Liver (tissue), 9 donors: Measurements from ENCODE around the gene PXMP4. TPM values are rescaled to one million over a fixed set of nuclear protein-coding genes. Genes with fewer than 3 reads are reported as not detected.

ENCODE experiments used
- DNase-seq: peaks from one replicate; pipeline ENCODE4 v3.0.0-alpha.2; 2017; ENCODE audit warnings: low spot score
- H3K27ac ChIP-seq, 2 donors: one replicate each; pipeline ENCODE4 v1.7.0; 2013; ENCODE audit warnings: inconsistent platforms in 2 of 2, low read length in 2 of 2, control low read depth in 1 of 2, low read depth in 1 of 2, mild to moderate bottlenecking in 1 of 2
- H3K27me3 ChIP-seq, 4 donors: one replicate each; pipeline versions ENCODE4 v1.6.1 to v1.7.0; 2013; ENCODE audit warnings: low read length in 3 of 4, inconsistent platforms in 1 of 4, mild to moderate bottlenecking in 1 of 4, moderate library complexity in 1 of 4; ENCODE audit not compliant: control insufficient read depth in 4 of 4, insufficient read depth in 4 of 4
- H3K36me3 ChIP-seq, 4 donors: one replicate each; pipeline versions ENCODE4 v1.6.1 to v1.7.0; 2013; ENCODE audit warnings: low read length in 3 of 4, mild to moderate bottlenecking in 3 of 4, low read depth in 1 of 4, moderate library complexity in 1 of 4; ENCODE audit not compliant: control insufficient read depth in 4 of 4, insufficient read depth in 3 of 4
- H3K4me1 ChIP-seq, 4 donors: one replicate each; pipeline versions ENCODE4 v1.6.1 to v1.7.0; 2013; ENCODE audit warnings: low read length in 3 of 4, mild to moderate bottlenecking in 3 of 4, moderate library complexity in 1 of 4; ENCODE audit not compliant: control insufficient read depth in 4 of 4, insufficient read depth in 4 of 4
- H3K4me3 ChIP-seq, 3 donors: one replicate each; pipeline versions ENCODE4 v1.6.1 to v1.7.0; 2013; ENCODE audit warnings: low read length in 3 of 3, control low read depth in 1 of 3, low read depth in 1 of 3, mild to moderate bottlenecking in 1 of 3
- H3K9ac ChIP-seq, 2 donors: one replicate each; pipeline ENCODE4 v1.7.0; 2013; ENCODE audit warnings: low read length in 2 of 2, mild to moderate bottlenecking in 2 of 2, moderate library complexity in 2 of 2, control low read depth in 1 of 2, low read depth in 1 of 2
- H3K9me3 ChIP-seq, 4 donors: one replicate each; pipeline versions ENCODE4 v1.6.1 to v1.7.0; 2013; ENCODE audit warnings: low read length in 3 of 4; ENCODE audit not compliant: control insufficient read depth in 4 of 4
- ATF3 ChIP-seq: IDR thresholded peaks from 2 replicates; pipeline ENCODE4 v1.6.1; 2016; ENCODE audit warnings: antibody characterized with exemption
- CTCF ChIP-seq: fragments of 150-350 bp; IDR thresholded peaks from 2 replicates; pipeline ENCODE4 v1.5.1; 2017; ENCODE audit warnings: improper control_type of control experiment, low read depth, low read length; ENCODE audit not compliant: missing input control
- EGR1 ChIP-seq, 2 donors: IDR thresholded peaks; 2 replicates each; pipeline ENCODE4 v1.6.1; 2016 to 2018; ENCODE audit warnings: antibody characterized with exemption in 2 of 2, low read depth in 2 of 2
- FOXA1 ChIP-seq: IDR thresholded peaks from 2 replicates; pipeline ENCODE4 v1.6.1; 2016; ENCODE audit warnings: antibody characterized with exemption
- FOXA2 ChIP-seq: IDR thresholded peaks from 2 replicates; pipeline ENCODE4 v1.6.1; 2016; ENCODE audit warnings: antibody characterized with exemption
- GABPA ChIP-seq, 2 donors: IDR thresholded peaks in 1 of 2; conservative IDR thresholded peaks in 1 of 2; 2 replicates each; pipeline ENCODE4 v1.6.1; 2016; ENCODE audit warnings: antibody characterized with exemption in 2 of 2, mild to moderate bottlenecking in 1 of 2, moderate library complexity in 1 of 2
- HNF4A ChIP-seq, 2 donors: conservative IDR thresholded peaks; 2 replicates each; pipeline ENCODE4 v1.6.1; 2016; ENCODE audit warnings: antibody characterized with exemption in 2 of 2, mild to moderate bottlenecking in 2 of 2
- HNF4G ChIP-seq: IDR thresholded peaks from 2 replicates; pipeline ENCODE4 v1.6.1; 2016; ENCODE audit warnings: antibody characterized with exemption
- JUND ChIP-seq, 2 donors: IDR thresholded peaks; 2 replicates each; pipeline ENCODE4 v1.6.1; 2016; ENCODE audit warnings: antibody characterized with exemption in 2 of 2
- NR2F2 ChIP-seq: IDR thresholded peaks from 2 replicates; pipeline ENCODE4 v1.6.1; 2016; ENCODE audit warnings: antibody characterized with exemption
- RAD21 ChIP-seq, 2 donors: IDR thresholded peaks; 2 replicates each; pipeline ENCODE4 v1.6.1; 2016; ENCODE audit warnings: antibody characterized with exemption in 2 of 2, mild to moderate bottlenecking in 2 of 2
- REST ChIP-seq: IDR thresholded peaks from 2 replicates; pipeline ENCODE4 v1.6.1; 2016; ENCODE audit warnings: antibody characterized with exemption, mild to moderate bottlenecking
- RXRA ChIP-seq, 2 donors: IDR thresholded peaks; 2 replicates each; pipeline ENCODE4 v1.6.1; 2017 to 2018; ENCODE audit warnings: antibody characterized with exemption in 2 of 2, mild to moderate bottlenecking in 1 of 2
- SP1 ChIP-seq: IDR thresholded peaks from 2 replicates; pipeline ENCODE4 v1.6.1; 2018; ENCODE audit warnings: antibody characterized with exemption, mild to moderate bottlenecking
- TAF1 ChIP-seq: conservative IDR thresholded peaks from 2 replicates; pipeline ENCODE4 v1.6.1; 2016; ENCODE audit warnings: antibody characterized with exemption, mild to moderate bottlenecking
- YY1 ChIP-seq: IDR thresholded peaks from 2 replicates; pipeline ENCODE4 v1.6.1; 2016; ENCODE audit warnings: antibody characterized with exemption, mild to moderate bottlenecking
- ZBTB33 ChIP-seq: IDR thresholded peaks from 2 replicates; pipeline ENCODE4 v1.6.1; 2016; ENCODE audit warnings: antibody characterized with exemption
- WGBS: extraction: QIAGEN DNeasy Blood & Tissue Kit; methylation state at CpG from one replicate; pipeline ENCODE4 v1.1.7; 2013; 5-methylcytosine and 5-hydroxymethylcytosine counted together
- polyA plus RNA-seq, 2 donors: library from polyadenylated mRNA; stranded (reverse) in 1 of 2; unstranded in 1 of 2; fragments of 200-250 nt in 1 of 2; fragments of >200 nt in 1 of 2; fragmentation: Nextera tagmentation in 1 of 2; extraction: Ambion mirVana in 1 of 2; gene quantifications; one replicate each; pipeline versions ENCODE4 v1.2.1 to v1.2.3, GENCODE V29; 2013 to 2015
- total RNA-seq, 2 donors: library from RNA; depleted of rRNA; stranded (reverse); fragments of >200 nt; gene quantifications; one replicate each; pipeline ENCODE4 v1.2.3, GENCODE V29; 2014
- TF ChIP-seq, protein P1 (sequence below): IDR thresholded peaks from 2 replicates; pipeline ENCODE4 v1.6.1; 2016; ENCODE audit warnings: antibody characterized with exemption
- donor health status: healthy.
- donor health status: healthy.
- donor health status: healthy.
- donor health status: healthy.
- donor health status: healthy.

Gene PXMP4
- total and polyA plus RNA-seq, 4 donors, result 5.5 to 16.0 (median 9.3) TPM

DNA sequence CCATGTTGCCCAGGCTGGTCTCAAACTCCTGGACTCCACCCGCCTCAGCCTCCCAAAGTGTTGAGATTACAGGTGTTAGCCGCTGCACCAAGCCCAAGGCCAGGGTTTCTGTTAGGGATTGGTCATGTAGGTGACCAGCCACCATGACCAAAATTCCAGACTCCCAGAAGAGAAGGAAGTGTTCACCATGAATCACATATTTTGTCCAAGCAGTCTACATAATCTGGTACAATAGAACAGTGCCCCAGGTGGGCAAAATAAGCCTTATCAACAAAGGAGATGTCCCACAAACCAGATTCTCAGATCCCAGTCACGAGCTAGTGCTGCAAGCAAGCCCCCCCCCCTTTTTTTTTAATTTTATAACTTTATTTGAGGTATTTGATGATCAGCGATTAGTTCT, 31.7 kb upstream of the PXMP4 start:
- H3K4me1 ChIP-seq, result no peaks in the 10 kb centered on the region
- 97% methylated on average over 4 of the region's 4 CpGs for WGBS
- H3K4me3 ChIP-seq, result no peak overlapping the region
- no peak overlapping the region for H3K9ac ChIP-seq
- TF ChIP-seq ZBTB33, result no peak
- no peak for TF ChIP-seq NR2F2
- no peak for TF ChIP-seq SP1
- no peak for TF ChIP-seq FOXA2
- no peak overlapping the region for H3K27ac ChIP-seq
- DNase-seq, result no peak
- peaks cover 1 to 16% (median 9%) of the 10 kb centered on the region in 4 donors for H3K36me3 ChIP-seq
- H3K27me3 ChIP-seq, result no peaks in the 10 kb centered on the region
- no peaks in the 10 kb centered on the region for H3K9me3 ChIP-seq

DNA sequence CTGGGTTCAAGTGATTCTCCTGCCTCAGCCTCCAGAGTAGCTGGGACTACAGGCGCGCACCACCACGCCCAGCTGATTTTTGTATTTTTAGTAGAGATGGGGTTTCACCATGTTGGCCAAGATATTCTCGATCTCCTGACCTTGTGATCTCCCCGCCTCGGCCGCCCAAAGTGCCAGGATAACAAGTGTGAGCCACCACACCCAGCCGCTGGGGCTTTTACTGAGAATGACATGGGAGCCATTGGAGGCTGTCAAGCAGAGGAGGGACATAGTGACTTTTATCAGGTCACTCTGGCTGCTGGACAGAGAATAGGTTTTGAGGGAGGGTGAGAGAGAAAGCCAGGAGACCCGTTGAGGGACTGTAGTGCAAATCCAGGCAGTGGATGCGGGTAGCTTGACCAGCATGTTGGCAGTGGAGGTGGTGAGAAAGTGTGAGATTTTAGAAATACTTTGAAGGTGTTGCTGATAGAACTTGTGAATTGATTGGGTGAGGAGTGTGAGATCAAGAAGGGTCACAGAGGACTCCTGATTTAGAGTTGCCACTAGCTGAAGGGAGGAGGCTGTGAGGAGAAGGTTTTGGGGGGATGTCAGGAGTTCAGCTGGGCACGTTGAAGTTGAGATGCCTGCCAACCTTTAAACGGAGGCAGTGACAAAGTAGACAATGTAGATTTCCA, 26.4 kb upstream of the PXMP4 start:
- no peaks in the 10 kb centered on the region for H3K27me3 ChIP-seq
- H3K9me3 ChIP-seq, result no peaks in the 10 kb centered on the region
- TF ChIP-seq, protein P1, sequence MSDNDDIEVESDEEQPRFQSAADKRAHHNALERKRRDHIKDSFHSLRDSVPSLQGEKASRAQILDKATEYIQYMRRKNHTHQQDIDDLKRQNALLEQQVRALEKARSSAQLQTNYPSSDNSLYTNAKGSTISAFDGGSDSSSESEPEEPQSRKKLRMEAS, result no peak
- TF ChIP-seq REST (no peak), YY1 (no peak), HNF4A (conservative IDR thresholded peaks at IDR 0.05) (no peak), ATF3 (no peak), EGR1 (IDR thresholded peaks at IDR 0.05; ENCODE audit: low read depth in 2 of 2) (no peak), RXRA (IDR thresholded peaks at IDR 0.05) (no peak), TAF1 (no peak), FOXA2 (no peak), ZBTB33 (no peak), RAD21 (IDR thresholded peaks at IDR 0.05) (no peak), JUND (IDR thresholded peaks at IDR 0.05) (no peak), NR2F2 (no peak), FOXA1 (no peak), CTCF (no peak), HNF4G (no peak), GABPA (IDR thresholded peaks at IDR 0.05 in 1 of 2, conservative IDR thresholded peaks at IDR 0.05 in 1 of 2) (no peak), SP1 (no peak)
- H3K4me1 ChIP-seq, result no peaks in the 10 kb centered on the region
- DNase-seq, result no peak
- H3K9ac ChIP-seq, result no peak overlapping the region
- H3K27ac ChIP-seq, result no peak overlapping the region
- 96% methylated on average over 12 of the region's 12 CpGs for WGBS
- H3K36me3 ChIP-seq, result peaks cover 0 to 8% (median 3%) of the 10 kb centered on the region in 4 donors
- no peak overlapping the region for H3K4me3 ChIP-seq
